Mucosa of descending colon (tissue), 3 donors: ENCODE results near the gene MT3. TPM values are rescaled to one million over a fixed set of nuclear protein-coding genes. Genes with fewer than 3 reads are reported as not detected.

Experiments used
- ATAC-seq: fragments of 200-7000 bp; cut with Tn5 transposase; one replicate; pipeline ENCODE4 v1.9.1; 2020; ENCODE audit warnings: mild to moderate bottlenecking, moderate library complexity
- DNase-seq, 3 donors: peaks; one replicate each; pipeline ENCODE4 v3.0.0-alpha.2; 2020
- H3K36me3 ChIP-seq: fragments of 200-600 bp; one replicate; pipeline ENCODE4 v1.8.0; 2021; ENCODE audit warnings: low read depth, mild to moderate bottlenecking
- H3K4me1 ChIP-seq: fragments of 200-600 bp; one replicate; pipeline ENCODE4 v1.8.0; 2021; ENCODE audit warnings: low read depth, mild to moderate bottlenecking
- H3K4me3 ChIP-seq: fragments of 200-600 bp; one replicate; pipeline ENCODE4 v1.8.0; 2021; ENCODE audit warnings: mild to moderate bottlenecking
- H3K9me3 ChIP-seq: fragments of 200-600 bp; one replicate; pipeline ENCODE4 v1.8.0; 2021; ENCODE audit warnings: mild to moderate bottlenecking
- CTCF ChIP-seq: fragments of 200-600 bp; IDR thresholded peaks from one replicate; pipeline ENCODE4 v1.8.0; 2022; ENCODE audit warnings: antibody characterized with exemption, mild to moderate bottlenecking
- intact Hi-C, 2 donors: fragments of 100-400 bp; cut with DNase I in 1 of 2; cut with micrococcal nuclease in 1 of 2; formaldehyde crosslinking; loops; one replicate each; pipeline versions ENCODE4 v1.11.0 to v1.11.1; 2022; cut with DNase I, micrococcal nuclease
- total RNA-seq, 3 donors: library from RNA; stranded (reverse); fragmentation: NEBNext Ultra II Directional in 2 of 3; extraction: Animal tissue kit (Norgen Biotek cat#: 25700) in 2 of 3; gene quantifications; one replicate each; pipeline versions ENCODE4 v1.2.1 to v1.2.4, GENCODE V29; 2021 to 2023
- donor health status: DM: no; HTN: no; CAD: no; lungs with moderate emphysema.
- donor health status: DM: no; HTN: no; CAD: no.
- donor health status: DM: no; HTN: yes; CAD: no.

MT3 gene
- total RNA-seq, 3 donors from 2014 or later, result 3.0 to 8.8 TPM; not detected in 1

- intact Hi-C loops, result loop anchor here in 1 of 2 donors (10.0 kb wide), 1 partner anchor 94 kb away; no protein-coding TSS in a partner anchor
- ATAC-seq, result peak; percentile 3
- Histone ChIP-seq H3K4me1 (peaks cover 20% of the 10 kb centered on the region), H3K9me3 (no peaks in the 10 kb centered on the region), H3K4me3 (peak overlapping the region; percentile 0), H3K36me3 (no peaks in the 10 kb centered on the region)
- peak in 2 of 3 donors; percentile 47 to 59 for DNase-seq
- TF ChIP-seq CTCF, result no peak
These were observed 19.6 kb downstream of the MT3 start for GRCh38 chr16:56608876-56609462.

DNA sequence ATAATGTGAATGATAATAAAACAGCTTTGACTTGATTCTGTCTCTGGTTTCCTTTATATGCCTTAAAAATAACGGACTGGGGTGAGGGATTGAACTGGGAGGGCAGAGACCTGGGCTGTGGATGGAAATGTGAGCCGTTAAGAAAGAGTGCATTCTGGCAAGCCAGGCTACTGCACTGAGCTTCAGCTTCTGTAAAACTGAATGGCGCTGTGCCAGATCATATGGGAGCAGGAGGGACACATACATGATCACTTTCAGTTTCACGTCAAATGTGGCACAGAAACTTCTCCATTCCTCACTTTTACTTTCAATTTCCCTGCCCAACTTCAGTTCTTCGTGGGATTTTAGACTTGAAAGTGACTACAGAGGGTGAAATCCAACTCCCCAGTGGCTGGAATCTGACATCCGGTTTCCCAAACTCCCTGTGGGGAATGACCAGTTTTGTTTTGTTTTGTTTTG, 20.2 kb downstream of the MT3 start:
- Histone ChIP-seq H3K9me3 (no peaks in the 10 kb centered on the region), H3K4me1 (peaks cover 20% of the 10 kb centered on the region), H3K4me3 (no peak overlapping the region), H3K36me3 (no peaks in the 10 kb centered on the region)
- no peak for TF ChIP-seq CTCF
- DNase-seq, result peak; percentile 52 to 92 (median 70)
- ATAC-seq, result peak; percentile 61
- intact Hi-C loops, result loop anchor here in 1 of 2 donors (10.0 kb wide), 1 partner anchor 95 kb away; no protein-coding TSS in a partner anchor

- no peak for TF ChIP-seq CTCF
- Histone ChIP-seq H3K4me3 (no peak overlapping the region), H3K9me3 (no peaks in the 10 kb centered on the region), H3K36me3 (no peaks in the 10 kb centered on the region), H3K4me1 (peaks cover 20% of the 10 kb centered on the region)
- ATAC-seq (peak; percentile 13), DNase-seq (peak; percentile 56 to 69 (median 61))
- intact Hi-C loops, result no loop called here
These were observed 20.8 kb downstream of the MT3 start for GRCh38 chr16:56610017-56610608.

DNA sequence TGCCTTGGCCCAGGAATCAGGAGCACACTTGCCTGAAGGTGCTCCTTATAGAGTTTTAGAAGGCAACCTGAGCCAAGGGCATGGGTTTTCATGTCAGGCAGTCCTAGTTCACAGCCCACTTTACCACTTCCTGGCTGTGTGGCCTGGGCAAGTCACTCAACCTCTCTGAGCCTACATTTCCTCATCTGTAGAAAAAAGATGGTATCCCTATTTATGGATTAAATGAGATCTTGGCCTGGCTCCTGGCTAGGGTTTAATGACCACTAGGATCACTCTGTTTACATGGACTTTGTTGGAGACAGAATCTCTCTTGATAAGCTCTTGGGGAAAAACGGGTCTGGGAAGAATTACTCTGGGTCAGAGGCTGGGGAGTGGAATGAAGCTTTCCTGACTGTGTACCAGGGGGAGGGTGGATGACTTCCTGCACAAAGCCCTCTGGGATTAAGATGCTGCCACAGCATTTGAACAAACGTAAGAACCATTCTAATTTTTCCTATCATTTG, 21.3 kb downstream of the MT3 start:
- no peak for TF ChIP-seq CTCF
- DNase-seq (peak in 1 of 3 donors; percentile 32), ATAC-seq (no peak)
- H3K36me3 ChIP-seq, result no peaks in the 10 kb centered on the region
- H3K4me1 ChIP-seq, result peaks cover 20% of the 10 kb centered on the region
- no peaks in the 10 kb centered on the region for H3K9me3 ChIP-seq
- intact Hi-C loops, result no loop called here
- no peak overlapping the region for H3K4me3 ChIP-seq

GRCh38 chr16:56611281-56611833, 22.0 kb downstream of the MT3 start:
- no peaks in the 10 kb centered on the region for H3K9me3 ChIP-seq
- TF ChIP-seq CTCF, result no peak
- H3K4me1 ChIP-seq, result peaks cover 20% of the 10 kb centered on the region
- H3K36me3 ChIP-seq, result no peaks in the 10 kb centered on the region
- ATAC-seq, result no peak
- intact Hi-C loops, result no loop called here
- peak in 1 of 3 donors; percentile 23 for DNase-seq
- no peak overlapping the region for H3K4me3 ChIP-seq
